ENCODE results near the gene NCAM1. TPM values are rescaled to one million over a fixed set of nuclear protein-coding genes. Genes with fewer than 3 reads are reported as not detected.

Gene NCAM1
- total RNA-seq, 2 experiments from 2014 or later: 0.34 TPM; not detected in 1

GRCh38 chr11:113260096-113260425 is 298.8 kb downstream of the NCAM1 start:
- POLR2A ChIA-PET: no interaction called here

DNA sequence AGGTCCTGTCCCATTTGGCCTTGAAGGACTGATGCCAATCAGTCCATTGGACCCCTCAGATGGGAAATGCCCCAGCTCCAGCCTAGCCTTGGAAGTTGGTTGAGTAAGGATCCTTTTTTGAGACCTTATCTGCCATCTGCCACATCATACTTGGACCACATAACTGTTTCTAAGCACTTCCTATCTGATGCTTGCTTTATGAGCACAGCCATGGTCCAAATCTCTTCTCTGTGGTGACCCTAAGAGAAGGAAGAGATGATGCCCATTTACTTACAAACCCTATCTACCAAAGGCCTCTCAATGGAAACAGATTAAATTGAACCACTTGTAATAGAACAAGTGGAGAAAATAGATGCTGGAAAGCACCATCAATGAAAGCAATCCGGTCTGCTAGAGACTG is 299.3 kb downstream of the NCAM1 start:
- intact Hi-C loops (cut with DNase I, micrococcal nuclease): no loop called here
- CTCF ChIA-PET: interaction anchor here (0.6 kb wide), 1 partner anchor 10 kb away, joined by 5 read pairs; no protein-coding TSS in a partner anchor
- H3K4me3 Mint-ChIP-seq: no peak overlapping the region
- Histone ChIP-seq H3K4me1 (ENCODE audit: insufficient read depth, low read length) (no peaks in the 10 kb centered on the region), H3K4me3 (ENCODE audit: low read length) (no peak overlapping the region), H3K27ac (ENCODE audit: low read depth in 1 of 2, low read length in 2 of 2) (no peak overlapping the region), H3K9me3 (ENCODE audit: control insufficient read depth in 1 of 2, insufficient read depth in 1 of 2, low read length in 2 of 2) (no peaks in the 10 kb centered on the region), H3K27me3 (ENCODE audit: control insufficient read depth in 1 of 2, insufficient read depth in 2 of 2, low read length in 2 of 2) (peaks cover 0 to 2% of the 10 kb centered on the region in 2 experiments), H3K36me3 (ENCODE audit: insufficient read depth, low read length) (no peaks in the 10 kb centered on the region)
- no peak for ATAC-seq (ENCODE audit: poor library complexity)
- H3K9me3 Mint-ChIP-seq: no peaks in the 10 kb centered on the region
- no peaks in the 10 kb centered on the region for H3K36me3 Mint-ChIP-seq (ENCODE audit: low read depth)
- TF ChIP-seq, protein P1, sequence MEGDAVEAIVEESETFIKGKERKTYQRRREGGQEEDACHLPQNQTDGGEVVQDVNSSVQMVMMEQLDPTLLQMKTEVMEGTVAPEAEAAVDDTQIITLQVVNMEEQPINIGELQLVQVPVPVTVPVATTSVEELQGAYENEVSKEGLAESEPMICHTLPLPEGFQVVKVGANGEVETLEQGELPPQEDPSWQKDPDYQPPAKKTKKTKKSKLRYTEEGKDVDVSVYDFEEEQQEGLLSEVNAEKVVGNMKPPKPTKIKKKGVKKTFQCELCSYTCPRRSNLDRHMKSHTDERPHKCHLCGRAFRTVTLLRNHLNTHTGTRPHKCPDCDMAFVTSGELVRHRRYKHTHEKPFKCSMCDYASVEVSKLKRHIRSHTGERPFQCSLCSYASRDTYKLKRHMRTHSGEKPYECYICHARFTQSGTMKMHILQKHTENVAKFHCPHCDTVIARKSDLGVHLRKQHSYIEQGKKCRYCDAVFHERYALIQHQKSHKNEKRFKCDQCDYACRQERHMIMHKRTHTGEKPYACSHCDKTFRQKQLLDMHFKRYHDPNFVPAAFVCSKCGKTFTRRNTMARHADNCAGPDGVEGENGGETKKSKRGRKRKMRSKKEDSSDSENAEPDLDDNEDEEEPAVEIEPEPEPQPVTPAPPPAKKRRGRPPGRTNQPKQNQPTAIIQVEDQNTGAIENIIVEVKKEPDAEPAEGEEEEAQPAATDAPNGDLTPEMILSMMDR (IDR thresholded peaks at IDR 0.05): no peak
- POLR2A ChIA-PET: no interaction called here
- H3K27ac Mint-ChIP-seq: no peak overlapping the region
- H3K4me1 Mint-ChIP-seq (ENCODE audit: low read depth): no peaks in the 10 kb centered on the region
- H3K27me3 Mint-ChIP-seq: no peaks in the 10 kb centered on the region
- no peak for DNase-seq

More at GRCh38 chr11:113260096-113260425, 298.8 kb downstream of the NCAM1 start:
- Mint-ChIP-seq H3K27ac (no peak overlapping the region), H3K27me3 (peaks cover under 1% of the 10 kb centered on the region), H3K4me3 (no peak overlapping the region), H3K36me3 (ENCODE audit: low read depth) (no peaks in the 10 kb centered on the region), H3K9me3 (no peaks in the 10 kb centered on the region), H3K4me1 (ENCODE audit: low read depth) (no peaks in the 10 kb centered on the region)
- intact Hi-C loops (cut with DNase I, micrococcal nuclease): no loop called here
- CTCF ChIA-PET: interaction anchor here (0.6 kb wide), 1 partner anchor 11 kb away, joined by 5 read pairs; no protein-coding TSS in a partner anchor
- Histone ChIP-seq H3K9me3 (ENCODE audit: control insufficient read depth in 1 of 2, insufficient read depth in 1 of 2, low read length in 2 of 2) (no peaks in the 10 kb centered on the region), H3K36me3 (ENCODE audit: insufficient read depth, low read length) (no peaks in the 10 kb centered on the region), H3K27me3 (ENCODE audit: control insufficient read depth in 1 of 2, insufficient read depth in 2 of 2, low read length in 2 of 2) (peaks cover 0 to 2% of the 10 kb centered on the region in 2 experiments), H3K4me1 (ENCODE audit: insufficient read depth, low read length) (no peaks in the 10 kb centered on the region), H3K4me3 (ENCODE audit: low read length) (no peak overlapping the region), H3K27ac (ENCODE audit: low read depth in 1 of 2, low read length in 2 of 2) (no peak overlapping the region)
- DNase-seq: no peak
- no peak for ATAC-seq (ENCODE audit: poor library complexity)
- TF ChIP-seq, protein P1 (IDR thresholded peaks at IDR 0.05): no peak

- Histone ChIP-seq H3K27ac (ENCODE audit: low read depth in 1 of 2, low read length in 2 of 2) (no peak overlapping the region), H3K4me1 (ENCODE audit: insufficient read depth, low read length) (no peaks in the 10 kb centered on the region), H3K36me3 (ENCODE audit: insufficient read depth, low read length) (no peaks in the 10 kb centered on the region), H3K9me3 (ENCODE audit: control insufficient read depth in 1 of 2, insufficient read depth in 1 of 2, low read length in 2 of 2) (no peaks in the 10 kb centered on the region), H3K27me3 (ENCODE audit: control insufficient read depth in 1 of 2, insufficient read depth in 2 of 2, low read length in 2 of 2) (peaks cover 0 to 2% of the 10 kb centered on the region in 2 experiments), H3K4me3 (ENCODE audit: low read length) (no peak overlapping the region)
- ChIA-PET CTCF (no interaction called here), POLR2A (no interaction called here)
- Mint-ChIP-seq H3K9me3 (no peaks in the 10 kb centered on the region), H3K36me3 (ENCODE audit: low read depth) (no peaks in the 10 kb centered on the region), H3K4me3 (no peak overlapping the region), H3K27ac (no peak overlapping the region), H3K27me3 (peaks cover 3% of the 10 kb centered on the region), H3K4me1 (ENCODE audit: low read depth) (no peaks in the 10 kb centered on the region)
- no peak for DNase-seq
- TF ChIP-seq, protein P1 (IDR thresholded peaks at IDR 0.05): no peak
- no peak for ATAC-seq (ENCODE audit: poor library complexity)
- intact Hi-C loops (cut with DNase I, micrococcal nuclease): no loop called here
Observed at GRCh38 chr11:113261709-113262475, 300.7 kb downstream of the NCAM1 start.
